ENCODE measurements around the gene ACBD4.

The ACBD4 gene

DNA sequence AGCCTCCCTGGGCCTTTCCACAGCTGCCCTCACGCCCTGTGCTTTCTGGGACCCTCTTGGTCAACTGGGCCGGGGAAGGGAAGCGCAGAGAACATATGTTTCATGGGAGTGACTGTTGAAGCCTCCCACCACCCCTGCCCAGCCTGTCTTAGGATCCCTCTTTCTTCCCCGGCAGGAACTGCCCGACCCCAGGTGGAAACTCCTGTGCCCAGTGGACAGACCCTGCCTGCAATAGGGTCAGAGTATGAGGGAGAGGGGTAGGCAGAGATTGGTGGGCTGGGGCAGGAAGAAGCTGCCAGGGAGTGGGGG, 36.7 kb downstream of the ACBD4 start:
- Histone ChIP-seq H3K9me3 (ENCODE audit: insufficient read depth, low read depth, low read length) (no peaks in the 10 kb centered on the region), H3K4me1 (ENCODE audit: insufficient read depth, low read length, poor library complexity, severe bottlenecking) (peaks cover 35% of the 10 kb centered on the region), H3F3A (ENCODE audit: low read depth) (no peaks in the 10 kb centered on the region), H3K27me3 (ENCODE audit: insufficient read depth, low read length, poor library complexity, severe bottlenecking) (no peaks in the 10 kb centered on the region), H2AFZ (ENCODE audit: low read length) (peak overlapping the region; percentile 54; the same call in 1 of the 2 replicates), H3K9ac (ENCODE audit: low read depth, low read length, poor library complexity, severe bottlenecking) (peak overlapping the region; percentile 85), H3K79me2 (ENCODE audit: insufficient read depth, low read length) (no peaks in the 10 kb centered on the region), H3K36me3 (ENCODE audit: insufficient read depth, low read length) (no peaks in the 10 kb centered on the region), H3K9me2 (replicated peaks; ENCODE audit: low read depth, low read length) (no peaks in the 10 kb centered on the region), H3K4me3 (ENCODE audit: low read length, poor library complexity, severe bottlenecking) (peak overlapping the region; percentile 78), H4K20me1 (ENCODE audit: insufficient read depth, low read length, poor library complexity, severe bottlenecking) (no peaks in the 10 kb centered on the region), H3K4me2 (ENCODE audit: low read depth, low read length, poor library complexity, severe bottlenecking) (peak overlapping the region; percentile 82)
- TF ChIP-seq, protein P1, sequence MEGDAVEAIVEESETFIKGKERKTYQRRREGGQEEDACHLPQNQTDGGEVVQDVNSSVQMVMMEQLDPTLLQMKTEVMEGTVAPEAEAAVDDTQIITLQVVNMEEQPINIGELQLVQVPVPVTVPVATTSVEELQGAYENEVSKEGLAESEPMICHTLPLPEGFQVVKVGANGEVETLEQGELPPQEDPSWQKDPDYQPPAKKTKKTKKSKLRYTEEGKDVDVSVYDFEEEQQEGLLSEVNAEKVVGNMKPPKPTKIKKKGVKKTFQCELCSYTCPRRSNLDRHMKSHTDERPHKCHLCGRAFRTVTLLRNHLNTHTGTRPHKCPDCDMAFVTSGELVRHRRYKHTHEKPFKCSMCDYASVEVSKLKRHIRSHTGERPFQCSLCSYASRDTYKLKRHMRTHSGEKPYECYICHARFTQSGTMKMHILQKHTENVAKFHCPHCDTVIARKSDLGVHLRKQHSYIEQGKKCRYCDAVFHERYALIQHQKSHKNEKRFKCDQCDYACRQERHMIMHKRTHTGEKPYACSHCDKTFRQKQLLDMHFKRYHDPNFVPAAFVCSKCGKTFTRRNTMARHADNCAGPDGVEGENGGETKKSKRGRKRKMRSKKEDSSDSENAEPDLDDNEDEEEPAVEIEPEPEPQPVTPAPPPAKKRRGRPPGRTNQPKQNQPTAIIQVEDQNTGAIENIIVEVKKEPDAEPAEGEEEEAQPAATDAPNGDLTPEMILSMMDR (conservative IDR thresholded peaks at IDR 0.05; ENCODE audit: low read length): no peak
- TF ChIP-seq EZH2phosphoT487 (IDR thresholded peaks at IDR 0.05; ENCODE audit: borderline replicate concordance): no peak

DNA sequence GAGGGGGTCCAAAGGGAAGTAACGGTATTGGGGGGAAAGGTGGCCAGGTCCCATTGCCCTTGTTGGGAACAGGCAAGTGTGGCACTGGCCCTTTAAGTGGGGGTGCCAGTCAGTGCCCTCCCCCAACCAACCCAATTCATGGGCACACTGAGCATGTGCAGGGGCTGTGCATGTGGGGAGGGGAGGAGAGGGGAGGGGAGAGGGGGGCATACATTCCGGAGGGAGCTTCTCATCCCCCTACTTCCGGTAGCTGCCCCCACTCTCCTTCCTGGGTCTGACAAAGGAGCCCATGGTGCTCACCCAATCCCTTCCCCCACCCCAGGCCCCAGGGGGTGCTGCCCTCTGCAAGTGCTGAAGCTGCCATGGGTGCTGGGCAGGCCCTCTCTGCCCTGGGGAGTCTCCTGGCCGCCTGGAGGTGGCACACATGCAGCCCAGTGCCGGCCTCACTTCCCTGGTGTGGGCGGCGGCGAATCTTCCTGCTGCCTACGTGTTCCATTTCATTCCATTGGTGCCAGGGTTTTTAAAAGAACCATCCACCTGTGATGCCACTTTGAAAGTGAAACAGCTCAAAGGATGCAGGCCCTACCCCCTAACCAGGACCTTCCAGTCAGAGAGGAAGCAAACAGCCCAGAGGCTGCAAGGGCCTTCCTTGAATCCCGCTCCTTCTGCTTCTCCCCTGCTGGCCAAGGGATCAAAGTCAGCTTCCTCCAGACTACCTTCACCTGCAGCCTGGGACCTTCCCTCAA, 37.2 kb downstream of the ACBD4 start:
- Histone ChIP-seq H3K27me3 (ENCODE audit: insufficient read depth, low read length, poor library complexity, severe bottlenecking) (no peaks in the 10 kb centered on the region), H3K9me3 (ENCODE audit: insufficient read depth, low read depth, low read length) (no peaks in the 10 kb centered on the region), H3K36me3 (ENCODE audit: insufficient read depth, low read length) (no peaks in the 10 kb centered on the region), H3K4me1 (ENCODE audit: insufficient read depth, low read length, poor library complexity, severe bottlenecking) (peaks cover 35% of the 10 kb centered on the region), H3K9ac (ENCODE audit: low read depth, low read length, poor library complexity, severe bottlenecking) (peak overlapping the region; percentile 85), H2AFZ (ENCODE audit: low read length) (peak overlapping the region; percentile 54; the same call in 1 of the 2 replicates), H3F3A (ENCODE audit: low read depth) (no peaks in the 10 kb centered on the region), H3K79me2 (ENCODE audit: insufficient read depth, low read length) (no peaks in the 10 kb centered on the region), H3K4me2 (ENCODE audit: low read depth, low read length, poor library complexity, severe bottlenecking) (peak overlapping the region; percentile 82), H4K20me1 (ENCODE audit: insufficient read depth, low read length, poor library complexity, severe bottlenecking) (no peaks in the 10 kb centered on the region), H3K9me2 (replicated peaks; ENCODE audit: low read depth, low read length) (no peaks in the 10 kb centered on the region), H3K4me3 (ENCODE audit: low read length, poor library complexity, severe bottlenecking) (peak overlapping the region; percentile 78)
- TF ChIP-seq EZH2phosphoT487 (IDR thresholded peaks at IDR 0.05; ENCODE audit: borderline replicate concordance): no peak
- TF ChIP-seq, protein P1 (conservative IDR thresholded peaks at IDR 0.05; ENCODE audit: low read length): peak; percentile 16; the same call in 1 of the 2 replicates

DNA sequence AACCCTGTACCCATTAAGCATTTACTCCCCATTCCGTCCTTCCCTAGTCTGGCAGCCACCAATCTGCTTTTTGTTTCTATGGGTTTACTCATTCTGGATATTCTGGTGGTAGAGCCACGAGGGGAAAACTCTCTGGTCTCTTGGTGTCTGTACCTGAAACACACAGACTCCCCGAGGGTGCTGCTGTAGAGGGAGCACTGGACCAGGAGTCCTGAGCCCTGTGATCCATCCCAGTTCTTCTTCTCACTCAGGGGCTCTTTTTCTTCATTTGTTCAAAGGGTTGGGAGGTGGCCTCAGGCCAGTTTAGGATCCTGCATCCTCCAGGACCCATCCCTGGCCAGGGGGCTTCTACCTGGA, 40.2 kb downstream of the ACBD4 start:
- H3K4me3 ChIP-seq (ENCODE audit: low read length, poor library complexity, severe bottlenecking): no peak overlapping the region
- no peaks in the 10 kb centered on the region for H4K20me1 ChIP-seq (ENCODE audit: insufficient read depth, low read length, poor library complexity, severe bottlenecking)
- no peaks in the 10 kb centered on the region for H3K79me2 ChIP-seq (ENCODE audit: insufficient read depth, low read length)
- no peaks in the 10 kb centered on the region for H3K9me2 ChIP-seq (replicated peaks; ENCODE audit: low read depth, low read length)
- H2AFZ ChIP-seq (ENCODE audit: low read length): peak overlapping the region; percentile 76
- no peaks in the 10 kb centered on the region for H3K27me3 ChIP-seq (ENCODE audit: insufficient read depth, low read length, poor library complexity, severe bottlenecking)
- peak overlapping the region; percentile 40 for H3K4me2 ChIP-seq (ENCODE audit: low read depth, low read length, poor library complexity, severe bottlenecking)
- peaks cover 35% of the 10 kb centered on the region for H3K4me1 ChIP-seq (ENCODE audit: insufficient read depth, low read length, poor library complexity, severe bottlenecking)
- no peaks in the 10 kb centered on the region for H3F3A ChIP-seq (ENCODE audit: low read depth)
- H3K9ac ChIP-seq (ENCODE audit: low read depth, low read length, poor library complexity, severe bottlenecking): no peak overlapping the region
- H3K36me3 ChIP-seq (ENCODE audit: insufficient read depth, low read length): no peaks in the 10 kb centered on the region
- TF ChIP-seq, protein P1 (conservative IDR thresholded peaks at IDR 0.05; ENCODE audit: low read length): no peak
- no peak for TF ChIP-seq EZH2phosphoT487 (IDR thresholded peaks at IDR 0.05; ENCODE audit: borderline replicate concordance)
- H3K9me3 ChIP-seq (ENCODE audit: insufficient read depth, low read depth, low read length): no peaks in the 10 kb centered on the region

Measured in Loucy (cell line).